KMS-11 (cell line): Measurements from ENCODE around the gene HECTD2.
"Not testable (repeated sequence)": the region's sequence is repeated elsewhere in the genome, so short reads cannot be mapped to it uniquely, and the experiment has no call there.

ENCODE experiments used
- H2AFZ ChIP-seq: fragments of 200-600 bp; sonication (generic); 2 replicates; pipeline ENCODE4 v1.6.1; 2016; ENCODE audit warnings: antibody characterized with exemption, mixed run types, low read depth
- H3K27ac ChIP-seq: fragments of 200-600 bp; sonication (generic); 2 replicates; pipeline ENCODE4 v1.6.1; 2016; ENCODE audit warnings: mild to moderate bottlenecking, mixed run types
- H3K27me3 ChIP-seq: fragments of 200-600 bp; sonication (generic); 2 replicates; pipeline ENCODE4 v1.6.1; 2017; ENCODE audit warnings: mild to moderate bottlenecking, low read depth, mixed run types, moderate library complexity; ENCODE audit not compliant: insufficient read depth
- H3K36me3 ChIP-seq: fragments of 200-600 bp; sonication (generic); 2 replicates; pipeline ENCODE4 v1.6.1; 2017; ENCODE audit warnings: mild to moderate bottlenecking, mixed run types; ENCODE audit not compliant: insufficient read depth
- H3K4me1 ChIP-seq: fragments of 200-600 bp; sonication (generic); 2 replicates; pipeline ENCODE4 v1.6.1; 2016; ENCODE audit warnings: mild to moderate bottlenecking, low read depth, mixed run types; ENCODE audit not compliant: poor library complexity, severe bottlenecking
- H3K4me2 ChIP-seq: fragments of 200-600 bp; sonication (generic); 2 replicates; pipeline ENCODE4 v1.7.0; 2016; ENCODE audit warnings: mild to moderate bottlenecking, mixed run types
- H3K4me3 ChIP-seq: fragments of 200-600 bp; sonication (generic); IDR thresholded peaks from 2 replicates; pipeline ENCODE4 v1.6.1; 2017; ENCODE audit warnings: low read depth, low read length, mixed read lengths; ENCODE audit not compliant: insufficient read depth
- H3K79me2 ChIP-seq: fragments of 200-600 bp; sonication (generic); 2 replicates; pipeline ENCODE4 v1.6.1; 2016; ENCODE audit warnings: low read depth, mixed run types; ENCODE audit not compliant: insufficient read depth
- H3K9ac ChIP-seq: fragments of 200-600 bp; sonication (generic); 2 replicates; pipeline ENCODE4 v1.6.1; 2016; ENCODE audit warnings: mild to moderate bottlenecking, mixed run types
- H4K20me1 ChIP-seq: fragments of 200-600 bp; sonication (generic); 2 replicates; pipeline ENCODE4 v1.6.1; 2016; ENCODE audit warnings: mild to moderate bottlenecking, mixed run types; ENCODE audit not compliant: insufficient read depth
- CTCF ChIP-seq: fragments of 200-600 bp; sonication (generic); conservative IDR thresholded peaks from 2 replicates; pipeline ENCODE4 v1.6.1; 2017; ENCODE audit warnings: low read depth, mild to moderate bottlenecking, antibody characterized with exemption, low read length, moderate library complexity, mixed read lengths

The HECTD2 gene

GRCh38 chr10:91367127-91367531, 43.0 kb upstream of the HECTD2 start:
- Histone ChIP-seq H3K36me3 (no peaks in the 10 kb centered on the region), H3K27me3 (no peaks in the 10 kb centered on the region), H4K20me1 (no peaks in the 10 kb centered on the region), H3K4me2 (no peak overlapping the region), H2AFZ (no peak overlapping the region), H3K27ac (no peak overlapping the region), H3K79me2 (no peaks in the 10 kb centered on the region), H3K4me1 (no peaks in the 10 kb centered on the region), H3K4me3 (no peak overlapping the region), H3K9ac (no peak overlapping the region)
- no peak for TF ChIP-seq CTCF

GRCh38 chr10:91367558-91367957, 42.6 kb upstream of the HECTD2 start:
- Histone ChIP-seq H2AFZ (no peak overlapping the region), H3K79me2 (no peaks in the 10 kb centered on the region), H3K27me3 (no peaks in the 10 kb centered on the region), H3K4me2 (no peak overlapping the region), H4K20me1 (no peaks in the 10 kb centered on the region), H3K4me3 (no peak overlapping the region), H3K27ac (no peak overlapping the region), H3K4me1 (no peaks in the 10 kb centered on the region), H3K36me3 (no peaks in the 10 kb centered on the region), H3K9ac (no peak overlapping the region)
- TF ChIP-seq CTCF = no peak

GRCh38 chr10:91369978-91370589, 40.1 kb upstream of the HECTD2 start:
- not testable (repeated sequence) for H3K27ac ChIP-seq, H2AFZ ChIP-seq, H3K27me3 ChIP-seq, H3K36me3 ChIP-seq, H3K9ac ChIP-seq, H4K20me1 ChIP-seq, H3K79me2 ChIP-seq, H3K4me3 ChIP-seq, H3K4me2 ChIP-seq, H3K4me1 ChIP-seq
- 0 out of 2 replicates have a peak, but pooled peaks have one; percentile 34 for TF ChIP-seq CTCF

GRCh38 chr10:91374052-91374451, 36.1 kb upstream of the HECTD2 start:
- no peak overlapping the region for H3K9ac ChIP-seq
- no peak overlapping the region for H2AFZ ChIP-seq
- no peak overlapping the region for H3K27ac ChIP-seq
- H3K4me1 ChIP-seq = no peaks in the 10 kb centered on the region
- H4K20me1 ChIP-seq = no peaks in the 10 kb centered on the region
- H3K36me3 ChIP-seq = no peaks in the 10 kb centered on the region
- no peak for TF ChIP-seq CTCF
- no peak overlapping the region for H3K4me2 ChIP-seq
- no peaks in the 10 kb centered on the region for H3K79me2 ChIP-seq
- H3K27me3 ChIP-seq = no peaks in the 10 kb centered on the region
- H3K4me3 ChIP-seq = no peak overlapping the region
